Progenitor cell of endocrine pancreas (in vitro differentiated cells): ENCODE results near the gene TRIP12. TPM values are rescaled to one million over a fixed set of nuclear protein-coding genes. Genes with fewer than 3 reads are reported as not detected.
"Not testable (repeated sequence)": the region's sequence is repeated elsewhere in the genome, so short reads cannot be mapped to it uniquely, and the experiment has no call there.

Experiments
- DNase-seq: peaks from one replicate; pipeline ENCODE4 v3.0.0; 2021; ENCODE audit warnings: low spot score; ENCODE audit not compliant: unreplicated experiment
- H3K27ac Mint-ChIP-seq: 2 replicates; pipeline ENCODE4 v1.8.0; 2021; ENCODE audit warnings: mild to moderate bottlenecking, moderate library complexity, mixed read lengths
- H3K27me3 Mint-ChIP-seq: 2 replicates; pipeline ENCODE4 v1.8.0; 2021; ENCODE audit warnings: mixed read lengths
- H3K36me3 Mint-ChIP-seq: 2 replicates; pipeline ENCODE4 v1.8.0; 2022; ENCODE audit warnings: mixed read lengths; ENCODE audit not compliant: insufficient read depth
- H3K4me1 Mint-ChIP-seq: 2 replicates; pipeline ENCODE4 v1.8.0; 2021; ENCODE audit warnings: low read depth, mixed read lengths
- H3K4me3 Mint-ChIP-seq: 2 replicates; pipeline ENCODE4 v1.8.0; 2021; ENCODE audit warnings: low read depth, mild to moderate bottlenecking, moderate library complexity, mixed read lengths
- H3K9me3 Mint-ChIP-seq: 2 replicates; pipeline ENCODE4 v1.8.0; 2021; ENCODE audit warnings: low read depth, mixed read lengths
- total RNA-seq: library from RNA; stranded (reverse); gene quantifications from 2 replicates; pipeline ENCODE4 v1.2.1, GENCODE V29; 2021
- TF ChIP-seq, protein P1 (sequence below): fragments of 200-600 bp; sonication (generic); IDR thresholded peaks from one replicate; pipeline ENCODE4 v1.5.0; 2021; ENCODE audit warnings: antibody characterized with exemption, mild to moderate bottlenecking; ENCODE audit not compliant: unreplicated experiment

Gene TRIP12
- total RNA-seq, 1 donor from 2014 or later: 228 TPM

DNA sequence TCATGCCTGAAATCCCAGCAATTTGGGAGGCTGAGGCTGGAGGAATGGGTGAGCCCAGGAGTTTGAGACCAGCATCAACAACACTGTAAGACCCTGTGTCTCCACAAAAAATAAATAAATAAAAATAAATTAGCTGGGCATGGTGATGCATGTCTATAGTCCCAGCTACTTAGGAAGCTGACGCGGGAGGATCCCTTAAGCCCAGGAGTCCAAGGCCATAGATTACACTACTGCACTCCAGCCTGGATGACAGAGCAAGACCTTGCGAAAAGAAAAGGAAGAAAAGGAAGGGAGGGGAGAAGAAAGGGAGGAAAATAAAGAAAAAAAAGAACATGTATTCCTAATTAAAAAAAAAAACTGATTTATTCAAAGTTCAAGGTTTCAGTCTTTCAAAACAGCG lies 78.2 kb downstream of the TRIP12 start:
- H3K4me3 Mint-ChIP-seq: no peak overlapping the region
- DNase-seq: no peak
- H3K27ac Mint-ChIP-seq: peak overlapping the region; percentile 77

DNA sequence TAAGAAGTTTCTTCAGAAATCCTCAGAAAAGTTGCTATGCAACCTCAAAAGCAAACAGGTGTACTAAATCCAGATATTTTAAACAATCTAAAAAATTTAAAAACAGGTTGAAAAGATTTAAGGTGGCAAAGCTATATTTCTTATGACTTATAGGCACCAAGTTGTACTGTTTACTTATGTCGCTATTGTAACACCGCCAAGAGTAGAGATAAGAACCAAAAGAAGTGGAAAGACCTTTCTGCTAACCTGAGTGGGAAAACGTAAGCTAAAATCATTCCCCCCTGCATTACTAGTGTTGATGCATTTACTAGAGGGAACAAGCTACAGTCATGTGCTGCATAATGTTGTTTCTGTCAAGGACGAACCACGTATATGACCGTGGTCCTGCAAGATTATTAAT lies 83.1 kb downstream of the TRIP12 start:
- TF ChIP-seq, protein P1, sequence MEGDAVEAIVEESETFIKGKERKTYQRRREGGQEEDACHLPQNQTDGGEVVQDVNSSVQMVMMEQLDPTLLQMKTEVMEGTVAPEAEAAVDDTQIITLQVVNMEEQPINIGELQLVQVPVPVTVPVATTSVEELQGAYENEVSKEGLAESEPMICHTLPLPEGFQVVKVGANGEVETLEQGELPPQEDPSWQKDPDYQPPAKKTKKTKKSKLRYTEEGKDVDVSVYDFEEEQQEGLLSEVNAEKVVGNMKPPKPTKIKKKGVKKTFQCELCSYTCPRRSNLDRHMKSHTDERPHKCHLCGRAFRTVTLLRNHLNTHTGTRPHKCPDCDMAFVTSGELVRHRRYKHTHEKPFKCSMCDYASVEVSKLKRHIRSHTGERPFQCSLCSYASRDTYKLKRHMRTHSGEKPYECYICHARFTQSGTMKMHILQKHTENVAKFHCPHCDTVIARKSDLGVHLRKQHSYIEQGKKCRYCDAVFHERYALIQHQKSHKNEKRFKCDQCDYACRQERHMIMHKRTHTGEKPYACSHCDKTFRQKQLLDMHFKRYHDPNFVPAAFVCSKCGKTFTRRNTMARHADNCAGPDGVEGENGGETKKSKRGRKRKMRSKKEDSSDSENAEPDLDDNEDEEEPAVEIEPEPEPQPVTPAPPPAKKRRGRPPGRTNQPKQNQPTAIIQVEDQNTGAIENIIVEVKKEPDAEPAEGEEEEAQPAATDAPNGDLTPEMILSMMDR: no peak
- Mint-ChIP-seq H3K4me1 (no peaks in the 10 kb centered on the region), H3K9me3 (no peaks in the 10 kb centered on the region), H3K4me3 (no peak overlapping the region), H3K36me3 (peaks cover 24% of the 10 kb centered on the region), H3K27ac (no peak overlapping the region), H3K27me3 (no peaks in the 10 kb centered on the region)
- no peak for DNase-seq

More for the DNA sequence above, 78.2 kb downstream of the TRIP12 start:
- Mint-ChIP-seq H3K9me3 (no peaks in the 10 kb centered on the region), H3K4me1 (peaks cover 2% of the 10 kb centered on the region), H3K36me3 (peaks cover 15% of the 10 kb centered on the region), H3K27me3 (no peaks in the 10 kb centered on the region)
- TF ChIP-seq, protein P1: no peak

DNA sequence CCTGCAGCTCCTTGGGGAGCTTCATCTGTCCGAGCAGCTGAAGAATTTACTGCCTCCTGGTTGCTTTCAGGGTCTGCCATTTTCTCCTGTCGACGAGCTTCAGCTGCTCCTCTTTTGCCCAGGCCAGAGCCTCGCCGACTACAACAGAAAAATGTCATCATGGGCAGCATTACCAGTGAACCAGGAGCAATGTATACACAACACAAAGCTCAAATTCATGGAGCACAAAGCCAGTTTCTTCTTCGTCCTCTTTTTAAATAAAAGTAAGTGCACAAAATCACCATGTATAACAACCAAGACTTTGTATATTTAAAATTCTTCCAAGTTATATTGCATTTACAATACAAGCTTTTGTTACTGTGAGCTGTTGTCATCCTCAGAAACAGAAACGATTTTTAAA lies 85.0 kb downstream of the TRIP12 start:
- H3K36me3 Mint-ChIP-seq: peaks cover 24% of the 10 kb centered on the region
- H3K4me3 Mint-ChIP-seq: no peak overlapping the region
- H3K27ac Mint-ChIP-seq: no peak overlapping the region
- DNase-seq: no peak
- no peaks in the 10 kb centered on the region for H3K4me1 Mint-ChIP-seq
- no peaks in the 10 kb centered on the region for H3K27me3 Mint-ChIP-seq
- no peaks in the 10 kb centered on the region for H3K9me3 Mint-ChIP-seq
- TF ChIP-seq, protein P1: no peak

DNA sequence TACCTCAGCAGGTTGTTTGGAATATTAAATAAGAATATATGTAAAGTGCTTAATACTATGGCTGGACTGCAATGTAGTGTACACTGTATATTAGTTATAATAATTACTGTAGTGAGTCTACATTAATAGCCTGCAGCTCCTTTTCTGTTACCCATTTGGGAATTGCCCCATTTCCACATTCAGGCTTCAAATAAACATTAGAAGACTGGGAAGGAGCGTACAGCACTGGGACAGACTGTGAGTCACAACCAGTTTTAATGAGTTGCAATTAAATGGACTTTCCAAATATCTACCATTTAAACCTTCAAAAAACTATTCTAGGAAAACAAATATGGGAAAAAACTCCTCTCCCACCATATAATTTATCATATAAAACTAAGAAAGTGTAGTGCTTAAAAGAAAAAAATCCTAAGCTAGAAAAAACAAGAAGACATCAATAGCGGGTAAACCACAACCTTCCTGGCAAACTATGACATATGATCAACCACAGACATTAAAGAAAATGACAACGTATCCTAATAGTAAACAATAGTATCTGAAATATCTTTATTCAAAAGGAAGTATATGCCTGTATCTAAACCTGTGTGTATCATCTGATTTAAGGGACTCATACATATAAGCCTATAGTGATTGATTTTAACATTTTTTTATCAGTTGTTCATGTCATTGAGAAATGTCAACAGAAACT lies 86.1 kb downstream of the TRIP12 start:
- no peak overlapping the region for H3K27ac Mint-ChIP-seq
- TF ChIP-seq, protein P1: no peak
- no peaks in the 10 kb centered on the region for H3K4me1 Mint-ChIP-seq
- no peak overlapping the region for H3K4me3 Mint-ChIP-seq
- no peaks in the 10 kb centered on the region for H3K27me3 Mint-ChIP-seq
- peaks cover 19% of the 10 kb centered on the region for H3K36me3 Mint-ChIP-seq
- no peaks in the 10 kb centered on the region for H3K9me3 Mint-ChIP-seq
- DNase-seq: no peak

DNA sequence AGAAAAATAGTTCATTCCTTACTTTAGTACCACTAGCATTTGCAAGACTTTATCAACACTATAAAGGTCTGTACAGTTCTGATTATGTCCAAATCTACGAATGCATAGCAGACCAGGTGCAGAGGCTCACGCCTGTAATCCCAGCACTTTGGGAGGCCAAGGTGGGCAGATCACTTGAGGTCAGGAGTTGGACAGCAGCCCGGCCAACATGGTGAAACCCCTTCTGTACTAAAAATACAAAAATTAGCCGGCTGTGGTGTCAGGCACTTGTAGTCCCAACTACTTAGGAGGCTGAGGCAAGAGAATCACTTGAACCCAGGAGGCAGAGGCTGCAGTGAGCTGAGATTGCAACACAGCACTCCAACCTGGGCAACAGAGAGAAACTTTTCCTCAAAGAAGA lies 87.4 kb downstream of the TRIP12 start:
- H3K4me1 Mint-ChIP-seq: not testable (repeated sequence)

DNA sequence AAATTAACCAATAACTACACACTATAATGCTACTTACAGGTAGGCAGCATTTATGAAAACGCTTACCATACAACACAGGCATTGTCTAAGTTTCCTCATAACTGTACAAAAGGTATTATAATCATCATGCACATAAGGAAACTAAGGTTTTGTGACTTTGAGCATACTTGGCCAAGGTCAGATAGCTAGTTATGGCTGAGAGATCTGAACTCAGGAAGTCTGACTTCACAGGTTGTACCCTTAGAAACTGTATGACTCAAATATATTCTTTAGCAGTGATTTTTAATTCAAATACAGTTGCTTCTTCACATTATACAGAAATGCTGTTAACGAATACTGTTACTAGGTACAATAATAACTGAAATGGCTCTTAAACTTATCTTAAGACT lies 89.3 kb downstream of the TRIP12 start:
- Mint-ChIP-seq H3K9me3 (no peaks in the 10 kb centered on the region), H3K36me3 (peaks cover 20% of the 10 kb centered on the region), H3K4me3 (no peak overlapping the region), H3K27ac (no peak overlapping the region), H3K4me1 (no peaks in the 10 kb centered on the region), H3K27me3 (no peaks in the 10 kb centered on the region)
- DNase-seq: no peak
- TF ChIP-seq, protein P1: no peak

More for the DNA sequence above, 87.4 kb downstream of the TRIP12 start:
- not testable (repeated sequence) for DNase-seq, H3K27ac Mint-ChIP-seq, H3K9me3 Mint-ChIP-seq, H3K27me3 Mint-ChIP-seq, H3K4me3 Mint-ChIP-seq
- H3K36me3 Mint-ChIP-seq: peaks cover 13% of the 10 kb centered on the region
